Suppressor macrophage treated with lipopolysaccharide for 4 hours (primary cell): ENCODE results near the gene BPIFB3.

ENCODE experiments used
- DNase-seq: peaks from one replicate; pipeline ENCODE4 v3.0.0-alpha.2; 2020

BPIFB3 gene

DNA sequence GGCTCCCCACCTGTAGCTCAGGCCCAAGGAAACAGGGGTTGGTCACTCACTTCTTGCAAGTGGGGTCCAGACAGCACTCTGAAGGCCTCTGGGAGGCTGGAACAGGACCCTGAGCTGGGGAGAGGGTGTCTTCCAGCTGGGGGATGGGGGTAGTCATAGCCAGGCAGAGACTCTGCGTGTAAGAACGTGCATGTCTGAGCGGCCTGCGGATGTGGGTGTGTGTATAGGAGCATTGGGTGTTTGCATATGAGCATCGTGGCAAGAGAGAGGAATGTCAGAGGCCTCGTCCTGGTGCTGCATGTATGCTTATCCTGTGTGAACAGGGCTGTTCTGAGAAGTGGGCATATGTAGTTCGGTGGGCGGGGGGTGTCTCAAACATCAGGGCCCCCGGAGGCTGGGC, 12.1 kb downstream of the BPIFB3 start:
- DNase-seq, result no peak

DNA sequence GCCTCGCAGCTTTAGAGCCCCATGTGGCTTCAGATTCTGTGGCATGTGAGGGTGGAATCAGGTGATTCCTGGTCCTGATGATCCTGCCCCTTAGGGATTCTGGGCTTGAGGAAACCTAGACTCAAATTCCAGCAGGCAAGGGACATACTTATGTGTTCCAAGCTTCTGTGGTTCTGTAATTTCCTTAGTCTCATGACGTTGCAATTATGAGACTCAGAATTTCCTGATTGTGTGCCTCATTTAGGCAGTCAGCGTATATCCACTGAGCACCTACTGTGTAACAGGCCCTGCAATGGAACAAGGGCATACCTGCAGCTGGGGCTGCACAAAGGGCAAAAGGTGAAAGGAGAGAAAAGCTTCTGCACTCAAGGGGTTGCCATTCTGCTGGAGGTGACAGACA, 14.1 kb downstream of the BPIFB3 start:
- DNase-seq, result no peak

- DNase-seq, result no peak
Observed at GRCh38 chr20:33068251-33068939, 14.7 kb downstream of the BPIFB3 start.

GRCh38 chr20:33069673-33070072, 16.0 kb downstream of the BPIFB3 start:
- no peak for DNase-seq

- no peak for DNase-seq
Observed at GRCh38 chr20:33070111-33071053, 16.7 kb downstream of the BPIFB3 start.

GRCh38 chr20:33071198-33071597, 17.5 kb downstream of the BPIFB3 start:
- no peak for DNase-seq

DNA sequence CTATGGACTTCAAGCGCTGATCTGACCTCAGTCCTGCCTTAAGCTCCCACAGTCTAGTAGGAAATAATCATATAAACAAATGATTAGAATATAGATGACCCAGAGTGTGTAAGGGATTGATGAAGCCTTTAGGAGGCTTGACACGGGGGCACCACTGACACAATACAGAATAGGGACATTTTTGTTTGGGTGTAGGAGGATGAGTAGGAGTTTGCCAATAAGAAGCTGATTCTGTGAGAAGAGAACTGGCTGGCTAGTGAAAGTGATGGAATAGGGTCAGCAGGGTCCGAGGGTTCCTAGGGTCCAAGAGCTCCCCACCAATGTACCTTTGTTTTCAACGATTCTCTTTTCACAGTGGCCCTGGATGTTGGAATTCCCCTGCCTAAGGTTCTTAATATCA, 18.7 kb downstream of the BPIFB3 start:
- no peak for DNase-seq

DNA sequence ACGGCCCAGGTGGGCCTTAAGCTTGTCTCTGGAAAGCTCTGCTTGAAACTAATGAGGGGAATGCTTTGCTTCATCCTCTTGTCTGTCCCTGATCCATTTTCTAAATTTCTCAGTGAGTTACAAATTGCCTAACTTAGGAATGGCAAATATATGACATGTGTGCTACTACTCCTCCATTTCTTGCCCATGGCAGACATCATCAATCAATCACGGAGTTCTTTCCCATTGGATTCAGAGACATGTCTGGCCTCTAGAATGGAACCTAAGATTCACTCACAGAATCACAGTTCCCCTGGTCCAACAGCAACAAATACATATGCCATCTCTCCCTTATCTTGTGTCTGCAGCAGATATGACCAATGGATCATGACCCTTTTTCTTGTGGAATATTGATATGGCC, 19.1 kb downstream of the BPIFB3 start:
- DNase-seq, result no peak

DNA sequence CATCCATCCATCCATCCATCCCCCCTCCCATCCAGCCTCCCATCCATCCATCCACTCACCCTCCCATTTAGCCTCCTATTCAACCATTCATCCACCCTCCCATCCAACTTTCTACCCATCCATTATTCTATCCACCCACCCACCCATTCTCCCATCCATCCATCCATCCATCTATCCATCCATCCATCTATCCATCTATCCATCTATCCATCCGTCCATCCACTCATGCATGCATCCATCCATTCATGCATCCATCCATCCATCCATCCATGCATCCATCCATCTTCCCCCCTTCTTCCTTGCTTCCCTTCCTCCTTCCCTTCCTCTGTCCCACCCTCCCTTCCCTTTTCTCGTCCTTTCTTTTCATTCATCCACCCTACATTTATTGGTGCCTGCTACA, 21.0 kb downstream of the BPIFB3 start:
- no peak for DNase-seq

DNA sequence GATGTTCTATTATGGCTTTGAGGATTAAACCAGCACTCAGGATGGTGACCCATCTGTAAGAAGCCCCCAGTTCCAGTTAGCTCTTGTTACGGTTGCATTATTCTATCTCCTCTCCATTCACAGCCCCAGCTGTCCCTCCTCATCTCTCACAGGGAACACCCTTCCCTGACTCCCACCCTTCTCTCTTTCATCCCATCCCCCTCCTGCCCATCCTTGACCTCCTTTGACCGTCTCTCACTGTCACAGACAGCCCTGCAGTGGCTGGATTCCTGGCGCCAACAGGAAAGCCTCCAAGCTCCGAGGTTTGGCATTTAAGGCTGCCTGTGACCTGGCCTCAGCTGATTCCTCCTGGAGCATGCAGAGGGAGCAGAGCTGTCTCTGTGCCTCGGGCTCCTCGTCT, 21.6 kb downstream of the BPIFB3 start:
- no peak for DNase-seq

DNA sequence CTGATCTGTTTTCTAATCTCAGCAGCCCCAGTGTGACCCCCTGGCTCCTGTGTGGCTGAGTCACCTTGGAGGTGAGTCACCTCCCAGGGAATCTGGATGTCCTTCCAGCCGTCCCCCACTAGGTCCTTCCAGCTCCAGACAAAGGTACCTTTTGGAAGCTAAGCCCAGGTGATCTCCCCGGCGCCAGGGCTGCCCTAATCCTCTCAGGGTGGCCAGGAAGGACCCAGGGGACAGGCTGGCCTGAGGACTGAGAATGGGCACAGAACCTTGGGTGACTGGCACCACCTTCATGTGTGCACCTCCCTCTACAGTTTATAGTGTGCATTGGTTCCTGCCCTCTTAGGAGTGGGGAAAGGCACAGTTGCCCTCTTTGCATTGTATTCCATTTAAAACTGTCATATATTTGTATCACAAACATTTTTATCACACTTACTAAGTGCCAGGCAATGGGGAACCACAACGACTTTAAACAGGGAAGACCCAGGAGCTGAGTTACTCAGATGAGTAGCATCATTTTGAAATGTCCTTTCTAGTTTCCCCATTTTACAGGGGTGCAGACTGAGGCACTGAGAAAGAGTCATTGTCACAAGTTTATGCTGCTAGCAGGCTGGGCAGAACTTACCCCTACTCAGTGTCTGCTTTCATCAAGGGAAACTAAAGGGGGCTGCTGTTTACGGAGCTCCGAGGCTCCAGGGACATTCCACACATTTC, 23.1 kb downstream of the BPIFB3 start:
- peak; percentile 23 for DNase-seq

DNA sequence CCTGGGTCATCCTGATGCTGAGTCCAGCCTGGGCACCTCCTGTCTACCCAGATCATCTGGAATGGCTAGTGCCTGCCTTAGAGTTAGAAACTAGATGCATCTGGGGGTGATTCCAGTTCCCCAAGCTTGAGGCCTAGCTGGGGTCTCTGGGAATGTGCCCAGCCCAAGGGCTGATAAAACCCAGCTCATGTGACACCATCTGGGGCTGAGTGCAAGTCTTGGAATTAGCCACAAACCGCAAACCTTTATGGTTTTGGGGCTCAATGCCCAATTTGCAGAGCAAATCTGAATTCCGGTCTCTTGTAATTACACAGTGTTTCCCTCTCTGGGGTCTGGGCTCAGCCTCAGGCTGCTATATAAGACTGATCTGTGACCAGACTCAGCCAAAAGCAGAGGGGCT, 25.6 kb downstream of the BPIFB3 start, which contains the start of gene BPIFB4:
BPIFB4 (plus strand) TSS at position 385 of the 400 bp plus-strand sequence. CDS start 1,884 bp downstream, outside the sequence.
- DNase-seq, result no peak

GRCh38 chr20:33081411-33082154, 27.9 kb downstream of the BPIFB3 start:
- peak; percentile 14 for DNase-seq

GRCh38 chr20:33082546-33082945, 28.8 kb downstream of the BPIFB3 start:
- DNase-seq, result no peak

DNA sequence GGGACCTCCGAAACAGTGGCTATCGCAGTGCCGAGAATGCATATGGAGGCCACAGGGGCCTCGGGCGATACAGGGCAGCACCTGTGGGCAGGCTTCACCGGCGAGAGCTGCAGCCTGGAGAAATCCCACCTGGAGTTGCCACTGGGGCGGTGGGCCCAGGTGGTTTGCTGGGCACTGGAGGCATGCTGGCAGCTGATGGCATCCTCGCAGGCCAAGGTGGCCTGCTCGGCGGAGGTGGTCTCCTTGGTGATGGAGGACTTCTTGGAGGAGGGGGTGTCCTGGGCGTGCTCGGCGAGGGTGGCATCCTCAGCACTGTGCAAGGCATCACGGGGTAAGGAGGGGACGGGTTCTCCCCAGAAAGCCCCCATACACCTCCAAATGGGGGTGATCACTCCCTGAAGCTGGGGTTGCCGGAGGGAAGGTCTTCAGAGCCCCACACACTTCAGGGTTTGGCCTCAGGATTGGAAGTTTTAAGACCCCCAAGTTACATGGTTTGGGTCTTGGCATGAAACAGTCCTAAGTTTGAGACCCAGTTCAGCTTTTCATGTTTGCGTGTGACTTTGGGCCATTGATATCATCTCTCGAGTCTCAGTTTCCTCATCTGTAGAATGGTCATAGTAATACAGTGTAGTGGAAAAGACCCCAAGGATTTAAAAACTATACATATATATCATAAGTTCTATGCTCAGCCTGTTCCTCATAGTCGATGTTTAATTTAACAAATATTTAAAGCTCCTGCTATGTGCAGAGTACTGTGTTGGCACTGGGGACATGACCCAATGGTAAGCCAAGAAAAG, 30.0 kb downstream of the BPIFB3 start:
- DNase-seq, result no peak

DNA sequence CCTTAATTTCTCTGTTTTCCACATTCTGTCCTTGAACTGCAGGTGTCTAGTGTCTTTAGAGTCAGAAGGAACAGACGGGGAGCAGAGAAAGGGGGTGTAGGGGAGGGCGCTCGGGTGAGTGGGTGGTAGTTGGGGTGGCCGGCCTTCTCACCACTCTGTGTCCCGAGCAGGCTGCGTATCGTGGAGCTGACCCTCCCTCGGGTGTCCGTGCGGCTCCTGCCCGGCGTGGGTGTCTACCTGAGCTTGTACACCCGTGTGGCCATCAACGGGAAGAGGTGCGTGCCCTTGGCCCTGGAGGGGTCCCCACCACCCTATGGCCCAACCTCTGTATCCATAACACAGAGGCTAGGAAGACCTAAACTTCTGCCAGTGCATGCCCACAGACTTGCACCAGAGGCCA, 31.0 kb downstream of the BPIFB3 start:
- DNase-seq, result no peak

DNA sequence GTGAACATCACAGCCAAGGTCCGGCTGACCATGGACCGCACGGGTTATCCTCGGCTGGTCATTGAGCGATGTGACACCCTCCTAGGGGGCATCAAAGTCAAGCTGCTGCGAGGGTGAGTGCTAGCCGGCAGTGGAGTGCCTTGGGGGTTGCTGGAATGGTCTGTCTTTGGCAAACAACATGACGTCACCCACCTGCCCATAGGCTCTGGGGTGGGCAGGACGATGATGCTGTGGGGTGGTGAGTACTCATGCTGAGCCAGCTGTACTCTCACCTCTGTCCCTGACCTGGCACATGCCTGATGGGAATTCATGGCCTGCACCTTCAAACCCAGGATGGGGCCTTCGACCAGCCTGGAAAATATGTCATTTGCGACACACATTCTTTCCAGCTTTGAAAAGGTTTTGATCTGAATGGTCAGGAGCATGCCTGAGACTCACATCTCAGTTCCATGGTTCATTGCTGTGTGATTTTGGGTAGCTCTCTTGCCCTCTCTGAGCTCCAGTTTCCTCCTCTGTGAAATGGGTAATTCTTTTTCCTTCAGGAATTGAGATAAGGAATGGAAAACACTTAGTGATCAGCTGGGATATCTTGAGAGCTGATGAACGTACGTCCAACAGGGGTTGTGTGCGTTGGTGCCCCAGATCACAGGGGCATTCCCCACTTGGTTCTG, 32.5 kb downstream of the BPIFB3 start:
- DNase-seq, result no peak

- DNase-seq, result no peak
Observed at GRCh38 chr20:33091147-33091546, 37.4 kb downstream of the BPIFB3 start.

GRCh38 chr20:33091693-33092092, 38.0 kb downstream of the BPIFB3 start:
- DNase-seq, result no peak

- no peak for DNase-seq
Observed at GRCh38 chr20:33092361-33092760, 38.7 kb downstream of the BPIFB3 start.

- no peak for DNase-seq
Observed at GRCh38 chr20:33093074-33093473, 39.4 kb downstream of the BPIFB3 start.
